Heart left ventricle (tissue), 13 donors: Measurements from ENCODE around the gene NAALADL1.

Source experiments
- POLR2A ChIP-seq, 2 donors: fragments of 450-650 bp; IDR thresholded peaks; one replicate each; pipeline ENCODE4 v1.6.1; 2017; ENCODE audit warnings: antibody characterized with exemption in 2 of 2, mild to moderate bottlenecking in 2 of 2, moderate library complexity in 2 of 2
- TF ChIP-seq, protein P1 (sequence below), 12 donors: fragments of 200-600 bp; sonication (generic) in 4 of 12; IDR thresholded peaks; one replicate each; pipeline versions ENCODE4 v1.5.0 to v1.8.0; 2018 to 2022; ENCODE audit warnings: antibody characterized with exemption in 12 of 12, mild to moderate bottlenecking in 5 of 12
- donor health status: ischemic (EF 13 %, LVEDD 7.1; RV severe dilation, severe dysfunction).
- donor health status: DM: no; HTN: yes; CAD: no.
- donor health status: DM: no; HTN: no; CAD: no.
- donor health status: ischemic (EF 25% LVEDD 6.9; RV normal size, moderate dysfunction).
- donor health status: ischemic (EF 25% LVEDD 5.7; RV mildly dilated, moderate dysfunction).
- donor health status: ischemic (EF 35%, LVEDD 5.7; RV mildly dilated, moderate dysfunction).
- donor health status: nonischemic (EF 11% LVEDD 7.7; RV severe dilation, severe dysfunction).
- donor health status: DM: yes; HTN: yes; CAD: no.
- donor health status: PGD.
- donor health status: ischemic (EF 29% LVEDD 5.4; RV normal size, mild dysfunction).
- donor health status: nonischemic (EF 23%, LVEDD 6.1; RV moderate dilation, normal function).

DNA sequence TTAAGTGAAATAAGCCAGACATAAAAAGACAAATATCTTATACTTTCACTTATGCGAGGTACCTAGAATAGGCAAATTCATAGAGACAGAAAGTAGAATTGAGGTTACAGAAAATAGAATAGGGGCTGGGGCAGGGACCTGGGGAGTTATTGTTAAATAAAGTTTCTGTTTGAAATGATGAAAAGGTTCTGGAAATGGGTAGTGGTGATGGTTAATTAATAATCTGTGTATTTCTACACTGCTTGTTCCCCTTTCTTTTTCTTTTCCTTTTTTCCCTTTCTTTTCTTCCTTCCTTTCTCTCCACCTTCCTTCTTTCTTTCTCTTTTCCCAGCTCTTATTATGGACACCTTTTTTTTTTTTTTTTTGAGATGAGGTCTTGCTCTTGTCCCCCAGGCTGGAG, 2.8 kb downstream of the NAALADL1 start:
- TF ChIP-seq POLR2A (IDR thresholded peaks at IDR 0.05) = no peak
- TF ChIP-seq, protein P1, sequence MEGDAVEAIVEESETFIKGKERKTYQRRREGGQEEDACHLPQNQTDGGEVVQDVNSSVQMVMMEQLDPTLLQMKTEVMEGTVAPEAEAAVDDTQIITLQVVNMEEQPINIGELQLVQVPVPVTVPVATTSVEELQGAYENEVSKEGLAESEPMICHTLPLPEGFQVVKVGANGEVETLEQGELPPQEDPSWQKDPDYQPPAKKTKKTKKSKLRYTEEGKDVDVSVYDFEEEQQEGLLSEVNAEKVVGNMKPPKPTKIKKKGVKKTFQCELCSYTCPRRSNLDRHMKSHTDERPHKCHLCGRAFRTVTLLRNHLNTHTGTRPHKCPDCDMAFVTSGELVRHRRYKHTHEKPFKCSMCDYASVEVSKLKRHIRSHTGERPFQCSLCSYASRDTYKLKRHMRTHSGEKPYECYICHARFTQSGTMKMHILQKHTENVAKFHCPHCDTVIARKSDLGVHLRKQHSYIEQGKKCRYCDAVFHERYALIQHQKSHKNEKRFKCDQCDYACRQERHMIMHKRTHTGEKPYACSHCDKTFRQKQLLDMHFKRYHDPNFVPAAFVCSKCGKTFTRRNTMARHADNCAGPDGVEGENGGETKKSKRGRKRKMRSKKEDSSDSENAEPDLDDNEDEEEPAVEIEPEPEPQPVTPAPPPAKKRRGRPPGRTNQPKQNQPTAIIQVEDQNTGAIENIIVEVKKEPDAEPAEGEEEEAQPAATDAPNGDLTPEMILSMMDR (IDR thresholded peaks at IDR 0.05) = no peak
